ENCODE results near the gene ERAP2. TPM values are rescaled to one million over a fixed set of nuclear protein-coding genes. Genes with fewer than 3 reads are reported as not detected.

ERAP2 gene
- total RNA-seq, 1 donor: 6.7 TPM

DNA sequence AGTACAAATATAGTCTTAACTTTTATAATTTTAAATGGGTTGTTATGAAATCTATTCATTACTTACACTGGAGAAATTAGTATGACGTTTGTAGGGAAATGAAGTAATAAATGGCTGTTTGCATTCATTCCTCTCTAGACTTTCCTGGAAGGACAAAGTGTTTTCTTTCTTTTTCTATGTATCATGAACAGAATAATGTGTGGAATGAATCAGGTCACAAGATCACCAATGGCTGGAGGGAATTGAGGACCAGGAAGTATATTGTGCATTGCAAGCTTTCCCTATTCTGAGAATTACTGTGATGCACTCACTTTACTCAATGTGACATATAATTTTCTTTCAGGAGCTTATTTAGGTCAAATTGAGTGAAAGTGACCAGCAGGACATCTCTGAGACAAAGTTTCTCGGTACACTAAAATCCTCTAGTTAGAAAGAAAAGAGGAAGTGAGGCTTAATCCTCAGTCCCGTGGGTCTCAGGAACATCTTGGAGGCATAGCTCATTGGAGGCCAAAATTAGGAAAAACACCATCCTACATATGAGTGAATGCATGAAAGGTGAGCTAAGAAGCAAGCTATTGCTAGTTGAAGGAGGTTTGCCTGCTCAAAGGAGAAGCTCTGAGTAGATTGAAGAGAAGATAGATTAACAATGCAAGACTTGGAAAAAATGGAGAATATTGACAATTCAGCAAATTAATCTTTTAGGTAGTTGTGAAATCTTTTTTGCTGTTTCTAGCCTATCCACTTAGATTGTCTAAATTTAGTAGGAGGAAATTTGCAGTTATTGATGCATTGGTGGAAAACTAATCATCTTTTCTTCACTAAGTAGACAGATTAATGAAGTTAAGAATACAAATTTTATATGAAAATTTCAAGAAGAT lies 28.0 kb downstream of the ERAP2 start:
- no peak overlapping the region for H3K4me3 ChIP-seq (ENCODE audit: low read depth, low read length)
- no peak for TF ChIP-seq CTCF (IDR thresholded peaks at IDR 0.05; ENCODE audit: insufficient read depth, low read length)
- no peak for DNase-seq (ENCODE audit: low read depth)

DNA sequence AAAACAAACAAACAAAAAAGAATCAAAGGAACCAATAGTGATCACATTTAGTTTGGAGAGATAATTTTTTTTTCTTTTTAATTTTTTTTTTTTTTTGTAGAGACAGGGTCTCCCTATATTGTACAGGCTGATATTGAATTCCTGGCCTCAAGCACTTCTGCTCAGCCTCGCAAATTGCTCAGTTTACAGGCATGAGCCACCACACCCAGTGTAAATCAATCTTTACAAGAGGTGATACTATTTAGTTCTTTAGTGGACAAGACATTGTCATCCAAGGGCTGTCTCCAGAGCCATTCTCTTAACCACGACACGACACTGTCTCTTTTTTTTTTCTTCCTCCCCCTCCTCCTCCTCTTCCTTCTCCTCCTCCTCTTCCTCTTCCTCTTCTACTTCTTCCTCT lies 29.6 kb downstream of the ERAP2 start:
- H3K4me3 ChIP-seq (ENCODE audit: low read depth, low read length): no peak overlapping the region
- DNase-seq (ENCODE audit: low read depth): no peak
- no peak for TF ChIP-seq CTCF (IDR thresholded peaks at IDR 0.05; ENCODE audit: insufficient read depth, low read length)

DNA sequence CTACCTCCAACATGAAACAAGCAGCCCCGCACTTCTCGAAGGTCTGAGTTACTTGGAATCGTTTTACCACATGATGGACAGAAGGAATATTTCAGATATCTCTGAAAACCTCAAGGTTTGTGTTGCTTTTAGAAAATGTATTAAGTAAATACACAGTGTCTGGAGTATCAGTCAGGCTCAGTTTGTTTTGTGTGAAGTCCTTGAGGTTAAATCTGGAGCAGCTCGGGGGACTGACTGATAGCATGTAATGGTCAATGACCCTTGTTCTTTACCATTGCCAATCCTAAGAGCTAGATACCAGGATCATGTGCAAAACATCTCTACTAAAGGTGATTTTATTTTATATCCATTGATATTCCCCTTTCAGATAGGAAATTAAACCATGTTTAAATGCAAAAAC lies 32.7 kb downstream of the ERAP2 start:
- no peak for TF ChIP-seq CTCF (IDR thresholded peaks at IDR 0.05; ENCODE audit: insufficient read depth, low read length)
- no peak for DNase-seq (ENCODE audit: low read depth)
- no peak overlapping the region for H3K4me3 ChIP-seq (ENCODE audit: low read depth, low read length)

DNA sequence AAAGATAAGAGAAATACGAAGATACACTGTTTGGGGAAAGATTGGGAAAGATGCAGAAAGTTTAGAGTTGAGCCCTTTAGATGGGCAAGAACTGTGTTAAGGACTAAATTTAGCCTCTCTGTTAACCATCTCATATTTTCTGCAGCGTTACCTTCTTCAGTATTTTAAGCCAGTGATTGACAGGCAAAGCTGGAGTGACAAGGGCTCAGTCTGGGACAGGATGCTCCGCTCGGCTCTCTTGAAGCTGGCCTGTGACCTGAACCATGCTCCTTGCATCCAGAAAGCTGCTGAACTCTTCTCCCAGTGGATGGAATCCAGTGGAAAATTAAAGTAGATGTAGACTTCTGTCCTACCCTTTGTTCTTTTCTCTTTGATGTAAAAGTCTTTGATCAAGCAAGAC lies 33.1 kb downstream of the ERAP2 start:
- no peak overlapping the region for H3K4me3 ChIP-seq (ENCODE audit: low read depth, low read length)
- TF ChIP-seq CTCF (IDR thresholded peaks at IDR 0.05; ENCODE audit: insufficient read depth, low read length): no peak
- no peak for DNase-seq (ENCODE audit: low read depth)

- no peak for DNase-seq (ENCODE audit: low read depth)
- TF ChIP-seq CTCF (IDR thresholded peaks at IDR 0.05; ENCODE audit: insufficient read depth, low read length): no peak
- no peak overlapping the region for H3K4me3 ChIP-seq (ENCODE audit: low read depth, low read length)
Observed at GRCh38 chr5:96911139-96911538, 34.8 kb downstream of the ERAP2 start.

- no peak for TF ChIP-seq CTCF (IDR thresholded peaks at IDR 0.05; ENCODE audit: insufficient read depth, low read length)
- no peak overlapping the region for H3K4me3 ChIP-seq (ENCODE audit: low read depth, low read length)
- no peak for DNase-seq (ENCODE audit: low read depth)
Observed at GRCh38 chr5:96913233-96913632, 36.9 kb downstream of the ERAP2 start.

Data from fibroblast of the aortic adventitia (primary cell).